Measurements from ENCODE around the gene DEGS1.

Gene DEGS1

GRCh38 chr1:224183591-224184312 lies 712 bp downstream of the DEGS1 start (continued):
- TF ChIP-seq, protein P1, sequence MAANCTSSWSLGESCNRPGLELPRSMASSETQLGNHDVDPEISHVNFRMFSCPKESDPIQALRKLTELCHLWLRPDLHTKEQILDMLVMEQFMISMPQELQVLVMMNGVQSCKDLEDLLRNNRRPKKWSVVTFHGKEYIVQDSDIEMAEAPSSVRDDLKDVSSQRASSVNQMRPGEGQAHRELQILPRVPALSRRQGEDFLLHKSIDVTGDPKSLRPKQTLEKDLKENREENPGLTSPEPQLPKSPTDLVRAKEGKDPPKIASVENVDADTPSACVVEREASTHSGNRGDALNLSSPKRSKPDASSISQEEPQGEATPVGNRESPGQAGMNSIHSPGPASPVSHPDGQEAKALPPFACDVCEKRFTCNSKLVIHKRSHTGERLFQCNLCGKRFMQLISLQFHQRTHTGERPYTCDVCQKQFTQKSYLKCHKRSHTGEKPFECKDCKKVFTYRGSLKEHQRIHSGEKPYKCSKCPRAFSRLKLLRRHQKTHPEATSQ (tag by site-specific recombination; IDR thresholded peaks at IDR 0.05): peak; percentile 62
- TF ChIP-seq IKZF3 (tag by site-specific recombination; IDR thresholded peaks at IDR 0.05) (peak; percentile 79), ZNF366 (tag by site-specific recombination; conservative IDR thresholded peaks at IDR 0.05) (peak; percentile 63), ZNF223 (tag by site-specific recombination; IDR thresholded peaks at IDR 0.05) (peak; percentile 52; the same call in 1 of the 2 replicates), KLF1 (tag by site-specific recombination; IDR thresholded peaks at IDR 0.05) (peak; percentile 90), ZNF701 (tag by site-specific recombination; IDR thresholded peaks at IDR 0.05) (no peak), ZBTB21 (tag by site-specific recombination; IDR thresholded peaks at IDR 0.05) (peak; percentile 39; the same call in 1 of the 2 replicates), ZSCAN16 (tag by site-specific recombination; IDR thresholded peaks at IDR 0.05) (0 out of 2 replicates have a peak, but pooled peaks have one; percentile 26), ZNF777 (tag by site-specific recombination; IDR thresholded peaks at IDR 0.05; ENCODE audit: borderline replicate concordance) (no peak), ZBTB10 (tag by site-specific recombination; IDR thresholded peaks at IDR 0.05) (peak; percentile 57; the same call in 1 of the 2 replicates), ZNF248 (tag by site-specific recombination; IDR thresholded peaks at IDR 0.05) (no peak), ZBTB17 (tag by site-specific recombination; IDR thresholded peaks at IDR 0.05) (peak; percentile 95), KLF16 (tag by site-specific recombination; IDR thresholded peaks at IDR 0.05) (peak; percentile 81), ZXDB (tag by site-specific recombination; IDR thresholded peaks at IDR 0.05) (peak; percentile 70), ZNF211 (tag by site-specific recombination; IDR thresholded peaks at IDR 0.05; ENCODE audit: low read depth) (no peak), ZFP69B (tag by site-specific recombination; IDR thresholded peaks at IDR 0.05) (peak; percentile 72; the same call in 1 of the 2 replicates), ZNF610 (tag by site-specific recombination; IDR thresholded peaks at IDR 0.05; ENCODE audit: borderline replicate concordance) (0 out of 2 replicates have a peak, but pooled peaks have one; percentile 3), ZBTB20 (tag by site-specific recombination; IDR thresholded peaks at IDR 0.05) (peak; percentile 93), SCRT2 (tag by site-specific recombination; IDR thresholded peaks at IDR 0.05) (no peak), TCF7L2 (IDR thresholded peaks at IDR 0.05; ENCODE audit: borderline replicate concordance, low read depth, low read length) (0 out of 2 replicates have a peak, but pooled peaks have one; percentile 40), ZBTB48 (tag by site-specific recombination; IDR thresholded peaks at IDR 0.05) (peak; percentile 68), KLF7 (tag by site-specific recombination; IDR thresholded peaks at IDR 0.05; ENCODE audit: borderline replicate concordance) (peak; percentile 95; the same call in 1 of the 2 replicates), MEIS1 (CRISPR knock-in tag; IDR thresholded peaks at IDR 0.05; ENCODE audit: borderline replicate concordance) (peak; percentile 9; the same call in 1 of the 2 replicates), ZNF416 (tag by site-specific recombination; IDR thresholded peaks at IDR 0.05) (no peak), SP7 (tag by site-specific recombination; IDR thresholded peaks at IDR 0.05) (peak; percentile 61), KLF8 (tag by site-specific recombination; IDR thresholded peaks at IDR 0.05) (no peak; the same call in 1 of the 2 replicates), FEZF1 (tag by site-specific recombination; IDR thresholded peaks at IDR 0.05) (peak; percentile 24; the same call in 1 of the 2 replicates), ZNF341 (tag by site-specific recombination; IDR thresholded peaks at IDR 0.05; ENCODE audit: low read depth) (peak; percentile 96), ZNF394 (tag by site-specific recombination; IDR thresholded peaks at IDR 0.05; ENCODE audit: borderline replicate concordance) (peak; percentile 46; the same call in 1 of the 2 replicates), YY1 (tag by site-specific recombination; IDR thresholded peaks at IDR 0.05) (peak; percentile 69)
- TF ChIP-seq, protein P2, sequence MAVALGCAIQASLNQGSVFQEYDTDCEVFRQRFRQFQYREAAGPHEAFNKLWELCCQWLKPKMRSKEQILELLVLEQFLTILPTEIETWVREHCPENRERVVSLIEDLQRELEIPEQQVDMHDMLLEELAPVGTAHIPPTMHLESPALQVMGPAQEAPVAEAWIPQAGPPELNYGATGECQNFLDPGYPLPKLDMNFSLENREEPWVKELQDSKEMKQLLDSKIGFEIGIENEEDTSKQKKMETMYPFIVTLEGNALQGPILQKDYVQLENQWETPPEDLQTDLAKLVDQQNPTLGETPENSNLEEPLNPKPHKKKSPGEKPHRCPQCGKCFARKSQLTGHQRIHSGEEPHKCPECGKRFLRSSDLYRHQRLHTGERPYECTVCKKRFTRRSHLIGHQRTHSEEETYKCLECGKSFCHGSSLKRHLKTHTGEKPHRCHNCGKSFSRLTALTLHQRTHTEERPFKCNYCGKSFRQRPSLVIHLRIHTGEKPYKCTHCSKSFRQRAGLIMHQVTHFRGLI (tag by site-specific recombination; IDR thresholded peaks at IDR 0.05): peak; percentile 68; the same call in 1 of the 2 replicates
- TF ChIP-seq, protein P3, sequence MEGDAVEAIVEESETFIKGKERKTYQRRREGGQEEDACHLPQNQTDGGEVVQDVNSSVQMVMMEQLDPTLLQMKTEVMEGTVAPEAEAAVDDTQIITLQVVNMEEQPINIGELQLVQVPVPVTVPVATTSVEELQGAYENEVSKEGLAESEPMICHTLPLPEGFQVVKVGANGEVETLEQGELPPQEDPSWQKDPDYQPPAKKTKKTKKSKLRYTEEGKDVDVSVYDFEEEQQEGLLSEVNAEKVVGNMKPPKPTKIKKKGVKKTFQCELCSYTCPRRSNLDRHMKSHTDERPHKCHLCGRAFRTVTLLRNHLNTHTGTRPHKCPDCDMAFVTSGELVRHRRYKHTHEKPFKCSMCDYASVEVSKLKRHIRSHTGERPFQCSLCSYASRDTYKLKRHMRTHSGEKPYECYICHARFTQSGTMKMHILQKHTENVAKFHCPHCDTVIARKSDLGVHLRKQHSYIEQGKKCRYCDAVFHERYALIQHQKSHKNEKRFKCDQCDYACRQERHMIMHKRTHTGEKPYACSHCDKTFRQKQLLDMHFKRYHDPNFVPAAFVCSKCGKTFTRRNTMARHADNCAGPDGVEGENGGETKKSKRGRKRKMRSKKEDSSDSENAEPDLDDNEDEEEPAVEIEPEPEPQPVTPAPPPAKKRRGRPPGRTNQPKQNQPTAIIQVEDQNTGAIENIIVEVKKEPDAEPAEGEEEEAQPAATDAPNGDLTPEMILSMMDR (tag by site-specific recombination; IDR thresholded peaks at IDR 0.05): peak; percentile 94

Data from HEK293 (cell line).